AG04449 (cell line): ENCODE measurements around the gene MAP4K4.
A peak's percentile ranks its signal among the peaks of the same experiment; 100 is the strongest.

Experiments used
- CTCF ChIA-PET: fragments of 350-600 bp; formaldehyde crosslinking; extraction: SDS; loops from one replicate; lab custom pipeline; 2021; ENCODE audit warnings: antibody characterized with exemption; lab: Yijun Ruan, JAX
- POLR2A ChIA-PET: fragments of 400-600, 350-600 bp; formaldehyde crosslinking; extraction: SDS; loops from one replicate; lab custom pipeline; 2020; ENCODE audit warnings: antibody characterized with exemption, inconsistent platforms; lab: Yijun Ruan, JAX
- DNase-seq: peaks from one replicate; pipeline ENCODE4 v3.0.0-alpha.2; 2010; ENCODE audit warnings: low read depth, low spot score
- H3K4me3 ChIP-seq: 2 replicates; pipeline ENCODE4 v1.5.1; 2011; ENCODE audit warnings: low read depth, mild to moderate bottlenecking, control low read depth, low read length
- CTCF ChIP-seq: IDR thresholded peaks from one replicate; pipeline ENCODE4 v1.5.1; 2011; ENCODE audit warnings: mild to moderate bottlenecking, moderate library complexity, low read length, control low read depth, inconsistent platforms; ENCODE audit not compliant: insufficient read depth; ENCODE audit errors: missing control alignments

MAP4K4 gene

GRCh38 chr2:101843048-101843447 is 145.5 kb downstream of the MAP4K4 start:
- ChIA-PET CTCF (interaction anchor here (1.6 kb wide), 1 partner anchor 501 kb away, joined by 4 read pairs; no protein-coding TSS in a partner anchor), POLR2A (no interaction called here)
- TF ChIP-seq CTCF, result no peak
- DNase-seq, result no peak
- H3K4me3 ChIP-seq, result no peak overlapping the region

- H3K4me3 ChIP-seq, result no peak overlapping the region
- POLR2A ChIA-PET, result no interaction called here
- no peak for TF ChIP-seq CTCF
- no peak for DNase-seq
- CTCF ChIA-PET, result interaction anchor here (1.6 kb wide), 1 partner anchor 501 kb away, joined by 4 read pairs; no protein-coding TSS in a partner anchor
These were observed 146.0 kb downstream of the MAP4K4 start for GRCh38 chr2:101843471-101843870.

GRCh38 chr2:101844055-101844635 is 146.6 kb downstream of the MAP4K4 start:
- no peak for TF ChIP-seq CTCF
- POLR2A ChIA-PET, result no interaction called here
- no peak overlapping the region for H3K4me3 ChIP-seq
- CTCF ChIA-PET, result interaction anchor here (0.7 to 1.6 kb wide), 3 partner anchors 13 to 502 kb away, joined by 3 to 6 read pairs (median 4); no protein-coding TSS in a partner anchor
- DNase-seq, result peak; percentile 86

GRCh38 chr2:101846973-101847372 is 149.5 kb downstream of the MAP4K4 start:
- no peak for DNase-seq
- ChIA-PET POLR2A (no interaction called here), CTCF (interaction anchor here (1.3 to 1.7 kb wide), 4 partner anchors 16 to 428 kb away, joined by 3 to 6 read pairs (median 5); no protein-coding TSS in a partner anchor)
- TF ChIP-seq CTCF, result no peak
- H3K4me3 ChIP-seq, result no peak overlapping the region

- ChIA-PET CTCF (interaction anchor here (1.5 kb wide), 1 partner anchor 16 kb away, joined by 6 read pairs; no protein-coding TSS in a partner anchor), POLR2A (no interaction called here)
- no peak overlapping the region for H3K4me3 ChIP-seq
- no peak for TF ChIP-seq CTCF
- no peak for DNase-seq
These were observed 150.3 kb downstream of the MAP4K4 start for GRCh38 chr2:101847661-101848339.

GRCh38 chr2:101848769-101849410 is 151.4 kb downstream of the MAP4K4 start:
- no peak overlapping the region for H3K4me3 ChIP-seq
- DNase-seq, result no peak
- POLR2A ChIA-PET, result no interaction called here
- CTCF ChIA-PET, result interaction anchor here (0.8 to 1.1 kb wide), 2 partner anchors 12 to 19 kb away, joined by 3 to 4 read pairs; no protein-coding TSS in a partner anchor
- TF ChIP-seq CTCF, result no peak
